ENCODE data around the gene CCL18.

DNA sequence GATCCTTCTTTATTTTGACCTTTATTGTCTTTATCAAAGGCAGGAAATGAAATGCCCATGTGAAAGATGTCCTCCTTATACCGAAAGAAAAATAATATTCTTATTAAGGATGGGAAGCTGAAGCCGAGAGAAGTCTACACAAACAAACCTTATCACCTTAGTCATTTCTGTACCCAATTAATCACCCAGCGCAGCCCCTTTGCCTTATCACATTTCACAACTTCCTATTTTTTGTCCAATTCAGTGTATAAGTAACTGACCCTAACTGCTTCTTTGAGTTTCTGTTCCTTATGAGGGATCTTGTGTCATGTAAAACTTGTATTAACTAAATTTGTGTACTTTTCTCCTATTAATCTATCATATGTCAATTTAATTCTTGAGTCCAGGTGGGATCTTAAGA lies 29.9 kb upstream of the CCL18 start:
- TF ChIP-seq, protein P1, sequence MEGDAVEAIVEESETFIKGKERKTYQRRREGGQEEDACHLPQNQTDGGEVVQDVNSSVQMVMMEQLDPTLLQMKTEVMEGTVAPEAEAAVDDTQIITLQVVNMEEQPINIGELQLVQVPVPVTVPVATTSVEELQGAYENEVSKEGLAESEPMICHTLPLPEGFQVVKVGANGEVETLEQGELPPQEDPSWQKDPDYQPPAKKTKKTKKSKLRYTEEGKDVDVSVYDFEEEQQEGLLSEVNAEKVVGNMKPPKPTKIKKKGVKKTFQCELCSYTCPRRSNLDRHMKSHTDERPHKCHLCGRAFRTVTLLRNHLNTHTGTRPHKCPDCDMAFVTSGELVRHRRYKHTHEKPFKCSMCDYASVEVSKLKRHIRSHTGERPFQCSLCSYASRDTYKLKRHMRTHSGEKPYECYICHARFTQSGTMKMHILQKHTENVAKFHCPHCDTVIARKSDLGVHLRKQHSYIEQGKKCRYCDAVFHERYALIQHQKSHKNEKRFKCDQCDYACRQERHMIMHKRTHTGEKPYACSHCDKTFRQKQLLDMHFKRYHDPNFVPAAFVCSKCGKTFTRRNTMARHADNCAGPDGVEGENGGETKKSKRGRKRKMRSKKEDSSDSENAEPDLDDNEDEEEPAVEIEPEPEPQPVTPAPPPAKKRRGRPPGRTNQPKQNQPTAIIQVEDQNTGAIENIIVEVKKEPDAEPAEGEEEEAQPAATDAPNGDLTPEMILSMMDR (IDR thresholded peaks at IDR 0.05): no peak
- no peak for TF ChIP-seq POLR2A (IDR thresholded peaks at IDR 0.05)
